ENCODE results near the gene PTGER1. TPM values are rescaled to one million over a fixed set of nuclear protein-coding genes. Genes with fewer than 3 reads are reported as not detected.
A peak's percentile ranks its signal among the peaks of the same experiment; 100 is the strongest.
"Not testable (repeated sequence)": the region's sequence is repeated elsewhere in the genome, so short reads cannot be mapped to it uniquely, and the experiment has no call there.

The PTGER1 gene
- polyA plus RNA-seq, 5 donors = 4.0 to 17.8 (median 5.6) TPM

- DNase-seq = not testable (repeated sequence)
Observed at GRCh38 chr19:14504575-14504974, 29.4 kb upstream of the PTGER1 start.

DNA sequence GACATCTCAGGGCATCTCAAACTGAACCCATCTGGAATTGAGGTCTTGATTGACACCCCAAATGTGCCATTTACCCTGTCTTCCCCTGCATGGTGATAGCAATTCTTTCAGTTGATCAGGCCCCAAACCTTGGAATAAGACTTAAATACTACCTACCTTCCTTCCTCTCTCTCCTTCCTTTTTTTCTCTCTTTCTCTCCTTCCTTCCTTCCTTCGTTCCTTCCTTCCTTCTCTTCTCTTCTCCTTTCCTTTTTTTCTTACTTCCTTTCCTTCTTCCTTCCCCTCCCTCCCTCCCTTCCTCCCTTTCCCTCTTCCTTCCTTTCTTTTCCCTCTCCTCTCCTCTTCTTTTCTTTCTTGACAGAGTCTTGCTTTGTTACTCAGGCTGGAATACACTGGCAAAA lies 28.1 kb upstream of the PTGER1 start:
- no peak for DNase-seq

DNA sequence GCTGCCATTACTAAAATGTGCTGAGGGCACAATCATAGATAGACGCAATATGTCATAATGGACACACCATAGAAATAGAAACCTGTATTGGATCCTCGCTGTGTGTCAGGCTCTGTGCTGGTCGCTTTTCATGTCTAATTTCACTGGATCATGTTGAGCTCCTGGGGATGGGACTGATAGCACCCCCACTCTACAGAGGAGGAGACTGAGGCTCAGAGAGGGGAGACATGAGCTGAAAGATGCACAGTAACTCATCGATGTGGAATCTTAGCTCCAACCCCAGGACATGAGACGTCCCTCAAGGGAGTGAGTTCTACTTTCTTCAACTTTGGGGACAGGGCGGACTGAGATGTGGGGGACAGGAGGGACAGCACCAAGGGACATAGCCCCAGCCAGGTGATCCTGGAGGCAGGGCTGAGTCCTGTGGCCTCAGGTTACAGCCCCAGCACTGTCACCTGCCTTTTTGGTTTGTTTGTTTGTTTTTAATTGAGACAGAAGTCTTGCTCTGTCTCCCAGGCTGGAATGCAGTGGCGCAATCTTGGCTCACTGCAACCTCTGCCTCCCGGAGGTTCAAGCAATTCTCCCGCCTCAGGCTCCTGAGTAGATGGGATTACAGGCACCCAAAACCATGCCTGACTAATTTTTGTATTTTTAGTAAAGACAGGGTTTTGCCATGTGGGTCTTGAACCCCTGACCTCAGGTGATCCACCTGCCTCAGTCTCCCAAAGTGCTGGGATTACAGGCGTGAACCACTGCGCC lies 27.4 kb upstream of the PTGER1 start:
- DNase-seq = no peak

- no peak for DNase-seq
Observed at GRCh38 chr19:14497228-14497921, 22.2 kb upstream of the PTGER1 start.

GRCh38 chr19:14496834-14497227 lies 21.7 kb upstream of the PTGER1 start:
- DNase-seq = no peak

DNA sequence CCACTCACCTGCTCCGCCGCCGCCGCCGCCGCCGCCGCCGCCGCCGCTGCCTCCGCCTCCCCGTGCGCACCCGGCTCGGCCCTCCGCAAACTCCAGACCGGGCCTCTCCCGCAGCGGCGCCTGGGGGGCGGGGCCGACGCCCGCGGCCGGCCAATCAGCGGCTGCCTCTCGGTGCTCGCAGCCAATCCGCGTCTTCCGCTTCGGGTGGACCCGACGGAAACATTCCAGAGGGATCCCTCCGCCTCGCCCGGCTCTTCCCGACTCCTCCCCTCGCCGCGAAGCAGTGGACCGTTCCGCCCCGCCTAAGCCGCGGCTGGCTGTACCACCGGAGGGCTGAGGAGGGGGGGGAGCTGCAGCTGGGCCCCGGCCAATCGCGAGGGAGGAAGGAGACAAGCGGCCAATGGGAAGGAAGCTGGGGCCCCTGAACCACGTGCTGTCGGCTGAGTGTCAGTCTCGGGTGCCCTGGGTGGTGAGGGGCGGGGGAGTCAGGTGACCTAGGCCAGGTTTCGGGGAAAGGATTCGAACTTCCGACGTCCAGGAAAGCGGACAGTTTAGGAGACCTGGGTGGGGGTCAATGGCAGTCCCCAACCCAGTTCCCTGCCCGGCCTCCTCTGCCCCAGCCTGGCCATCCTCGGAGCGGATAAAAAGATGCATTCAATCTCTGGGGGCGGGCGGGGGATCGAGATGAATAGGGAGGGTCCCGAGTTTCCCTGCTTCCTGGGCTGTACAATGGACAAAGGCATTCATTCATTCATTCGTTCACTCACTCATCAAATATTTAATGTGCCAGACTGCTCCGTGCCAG lies 21.1 kb upstream of the PTGER1 start, which contains the start of gene GIPC1:
GIPC1 (minus strand) TSS at position 99 of the 805 bp plus-strand sequence. CDS start 13,151 bp downstream, outside the sequence.
- peak; percentile 99 for DNase-seq

DNA sequence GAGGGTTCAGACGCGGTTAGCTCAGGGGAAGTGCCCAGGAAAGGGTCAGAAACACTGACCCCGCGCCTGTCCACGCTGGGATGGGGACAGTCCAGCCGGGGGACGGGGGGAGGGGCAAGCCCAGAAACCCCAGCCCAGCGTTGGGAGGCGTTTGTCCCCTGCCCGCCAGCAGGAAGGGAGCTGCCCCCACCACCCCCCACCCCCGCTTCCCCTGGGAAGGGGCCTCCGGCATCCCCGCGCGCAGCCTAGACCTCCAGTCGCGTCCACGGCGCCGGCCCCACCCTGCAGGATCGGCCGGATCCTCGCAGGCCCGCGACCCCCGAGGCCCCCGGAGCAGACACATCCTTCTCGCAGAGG lies 20.5 kb upstream of the PTGER1 start:
- DNase-seq = no peak

GRCh38 chr19:14494910-14495671 lies 19.9 kb upstream of the PTGER1 start:
- no peak for DNase-seq

DNA sequence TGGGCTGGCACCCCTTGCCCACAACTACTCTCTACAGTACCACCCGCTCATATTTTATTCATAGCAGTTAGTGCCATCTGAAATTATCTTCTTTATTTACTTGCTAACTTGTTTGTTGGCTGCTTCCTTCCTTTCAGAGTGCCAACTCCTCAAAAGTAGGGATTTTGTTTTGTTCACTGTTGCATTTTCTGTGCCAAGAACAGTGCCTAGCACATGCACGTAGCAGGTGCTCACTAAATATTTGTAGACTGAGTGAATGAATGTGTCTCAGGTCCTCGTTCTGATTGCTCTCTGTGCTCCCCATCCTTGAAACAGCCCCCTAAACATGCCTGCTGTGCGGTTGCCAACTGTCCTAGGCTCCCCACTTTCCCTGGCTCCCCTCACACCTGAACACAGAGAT lies 19.3 kb upstream of the PTGER1 start:
- no peak for DNase-seq

- DNase-seq = no peak
Observed at GRCh38 chr19:14492756-14493337, 17.7 kb upstream of the PTGER1 start.

DNA sequence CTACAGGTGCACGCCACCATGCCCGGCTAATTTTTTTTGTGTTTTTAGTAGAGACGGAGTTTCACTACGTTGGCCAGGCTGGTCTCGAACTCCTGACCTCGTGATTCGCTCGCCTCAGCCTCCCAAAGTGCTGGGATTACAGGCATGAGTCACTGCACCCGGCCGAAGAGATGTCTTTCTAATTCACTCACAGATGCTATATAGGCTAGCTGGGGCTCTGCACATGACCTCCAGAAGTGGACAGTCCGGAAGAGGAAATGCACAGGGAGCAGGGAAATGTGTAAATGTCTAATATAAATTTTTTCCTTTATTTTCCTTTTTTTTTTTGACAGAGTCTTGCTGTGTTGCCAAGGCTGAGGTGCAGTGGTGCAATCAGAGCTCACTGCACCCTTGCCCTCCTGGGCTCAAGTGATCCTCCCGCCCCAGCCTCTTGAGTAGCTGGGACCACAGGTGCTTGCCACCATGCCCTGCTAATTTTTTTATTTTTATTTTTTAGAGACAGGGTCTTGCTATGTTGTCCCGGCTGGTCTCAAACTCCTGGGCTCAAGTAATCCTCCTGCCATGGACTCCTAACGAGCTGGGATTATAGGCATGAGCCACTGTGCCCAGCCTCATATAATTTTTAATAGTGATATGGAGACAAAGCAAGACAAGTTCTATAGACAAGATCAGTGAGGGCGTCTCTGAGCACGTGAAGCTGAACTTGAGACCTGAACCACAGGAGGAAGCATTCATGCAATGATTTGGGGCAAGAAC lies 12.4 kb upstream of the PTGER1 start:
- DNase-seq = no peak

DNA sequence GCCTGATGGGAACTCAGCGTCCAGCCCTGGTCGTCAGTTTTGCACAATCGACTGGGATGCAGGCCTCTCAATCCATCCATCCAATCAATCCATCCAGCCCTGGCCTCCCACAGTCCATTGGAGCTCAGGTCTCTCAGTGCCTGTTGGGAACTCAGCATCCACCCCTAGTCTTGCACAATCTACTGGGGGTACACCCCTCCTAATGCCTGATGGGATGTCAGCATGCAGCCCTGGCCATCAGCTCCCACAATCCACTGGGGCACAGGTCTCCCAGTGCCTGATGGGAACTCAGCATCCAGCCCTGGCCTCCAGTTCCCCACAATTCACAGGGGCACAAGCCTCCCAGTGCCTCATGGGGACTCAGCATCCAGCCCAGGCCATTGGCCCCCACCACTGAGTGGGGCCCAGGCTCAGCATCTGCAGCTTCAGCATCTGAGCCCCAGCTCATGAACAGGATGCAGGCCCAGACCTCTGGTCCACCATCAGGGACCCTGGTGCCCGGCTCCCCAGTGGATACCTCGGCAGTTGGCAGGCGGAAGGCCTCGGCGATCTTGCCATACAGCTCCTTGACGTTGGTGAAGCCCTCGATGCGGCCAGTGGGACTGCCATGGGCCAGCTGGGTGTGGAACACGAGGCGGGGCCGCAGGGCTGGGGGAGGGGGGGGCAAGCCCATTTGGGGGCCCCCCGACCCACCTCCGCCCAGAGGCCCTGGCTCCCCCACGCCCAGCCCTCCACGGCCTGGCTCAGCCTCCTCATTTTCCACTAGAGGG lies 7.2 kb upstream of the PTGER1 start:
- no peak for DNase-seq

- DNase-seq = no peak
Observed at GRCh38 chr19:14480700-14481079, 5.5 kb upstream of the PTGER1 start.

DNA sequence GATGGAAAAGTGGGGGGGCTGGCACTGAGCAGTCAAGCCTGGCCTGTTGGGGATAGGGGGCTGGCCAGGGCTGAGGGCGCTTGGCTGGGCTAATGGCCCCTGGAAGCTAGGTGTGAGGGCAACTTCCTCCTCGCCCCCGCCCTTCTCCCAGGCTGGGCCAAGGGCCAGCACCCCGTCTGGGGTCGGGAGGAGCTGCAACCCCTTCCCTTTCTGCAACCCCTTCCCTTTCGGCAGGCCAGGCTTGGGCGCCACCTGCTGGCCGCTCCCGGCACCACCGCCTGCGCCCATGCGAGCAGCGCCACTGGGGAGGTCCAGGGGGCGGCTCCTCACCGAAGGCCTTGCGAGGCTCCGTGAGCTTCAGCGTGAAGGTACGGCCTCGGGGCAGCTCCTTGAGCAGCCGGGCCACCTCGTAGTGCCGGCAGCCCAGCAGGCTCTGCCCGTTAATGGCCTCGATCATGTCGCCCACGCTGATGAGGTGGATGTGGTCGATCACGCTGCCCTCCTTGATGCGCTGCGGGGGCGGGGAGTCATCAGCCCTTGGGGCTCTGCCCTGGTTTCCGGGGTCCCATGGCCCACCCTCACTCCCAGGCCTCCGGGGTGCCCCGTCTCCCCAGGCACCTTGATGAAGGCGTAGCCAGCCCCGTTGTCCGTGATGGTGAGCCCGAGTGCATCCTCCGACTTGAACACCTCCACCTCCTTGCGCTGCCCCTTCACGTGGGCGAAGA lies 5.0 kb upstream of the PTGER1 start:
- DNase-seq = no peak

- no peak for DNase-seq
Observed at GRCh38 chr19:14479309-14479974, 4.3 kb upstream of the PTGER1 start.

DNA sequence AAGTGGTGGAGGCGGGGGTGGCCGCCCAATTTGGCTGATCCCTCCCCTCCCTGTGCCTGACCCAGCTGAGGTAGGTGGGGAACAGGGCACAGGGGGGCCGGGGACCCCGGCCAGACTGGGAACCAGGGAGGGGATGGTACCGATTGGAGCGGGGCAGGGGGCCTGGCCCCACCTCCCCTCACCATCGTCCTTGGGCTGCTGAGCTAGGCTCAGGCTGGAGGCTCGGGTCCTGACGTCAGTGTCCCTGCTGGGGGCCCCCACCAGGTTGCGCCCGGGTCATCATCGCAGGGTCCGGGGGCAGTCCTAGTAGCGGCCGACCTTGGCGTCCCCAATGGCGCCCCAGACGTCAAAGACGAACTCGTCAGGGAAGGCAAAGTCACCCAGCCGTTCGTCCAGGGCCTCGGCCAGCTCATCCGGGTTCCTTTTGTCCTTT lies 3.0 kb upstream of the PTGER1 start:
- no peak for DNase-seq

DNA sequence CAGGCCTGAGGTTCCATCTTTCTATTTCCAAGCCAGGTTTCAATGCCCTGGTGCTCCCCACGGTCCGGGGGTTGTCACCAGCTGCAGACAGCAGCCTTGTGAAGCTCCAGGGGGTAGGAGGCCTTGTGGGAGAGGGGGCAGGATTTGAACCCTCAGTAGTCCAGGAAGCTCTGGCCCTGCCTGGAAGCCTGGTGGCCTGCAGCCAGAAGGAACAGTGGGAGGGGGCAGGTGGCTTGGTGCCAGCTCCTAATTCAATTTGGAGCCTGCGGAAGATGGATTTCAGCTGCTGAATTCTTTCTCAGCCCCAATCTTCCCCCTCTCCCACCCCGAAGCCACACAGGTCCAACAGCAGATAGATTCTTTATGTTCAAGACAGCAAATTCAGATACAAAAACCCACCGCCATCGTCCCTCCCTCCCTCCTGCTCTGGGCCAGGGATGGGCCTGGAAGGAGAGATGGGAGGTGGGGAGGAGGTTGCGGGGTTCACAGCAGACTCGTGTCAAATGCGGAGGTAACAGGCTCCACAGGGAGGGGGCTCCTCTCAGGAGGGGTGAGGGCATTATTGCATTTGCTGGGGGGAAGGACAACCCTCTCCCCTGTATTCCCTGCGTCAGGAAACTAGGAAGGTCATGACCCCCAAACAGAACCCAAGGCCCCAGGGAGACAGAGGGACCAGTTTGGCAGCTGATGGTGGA lies 2.4 kb upstream of the PTGER1 start:
- DNase-seq = peak; percentile 95 to 97

Measured in right lung (tissue), 5 donors.